T-helper 2 cell (primary cell): ENCODE results near the gene ITGAL.

Experiments used
- DNase-seq, 5 experiments: peaks; one replicate each; pipeline versions ENCODE4 v3.0.0 to v3.0.0-alpha.2; 2012 to 2022

Gene ITGAL

DNA sequence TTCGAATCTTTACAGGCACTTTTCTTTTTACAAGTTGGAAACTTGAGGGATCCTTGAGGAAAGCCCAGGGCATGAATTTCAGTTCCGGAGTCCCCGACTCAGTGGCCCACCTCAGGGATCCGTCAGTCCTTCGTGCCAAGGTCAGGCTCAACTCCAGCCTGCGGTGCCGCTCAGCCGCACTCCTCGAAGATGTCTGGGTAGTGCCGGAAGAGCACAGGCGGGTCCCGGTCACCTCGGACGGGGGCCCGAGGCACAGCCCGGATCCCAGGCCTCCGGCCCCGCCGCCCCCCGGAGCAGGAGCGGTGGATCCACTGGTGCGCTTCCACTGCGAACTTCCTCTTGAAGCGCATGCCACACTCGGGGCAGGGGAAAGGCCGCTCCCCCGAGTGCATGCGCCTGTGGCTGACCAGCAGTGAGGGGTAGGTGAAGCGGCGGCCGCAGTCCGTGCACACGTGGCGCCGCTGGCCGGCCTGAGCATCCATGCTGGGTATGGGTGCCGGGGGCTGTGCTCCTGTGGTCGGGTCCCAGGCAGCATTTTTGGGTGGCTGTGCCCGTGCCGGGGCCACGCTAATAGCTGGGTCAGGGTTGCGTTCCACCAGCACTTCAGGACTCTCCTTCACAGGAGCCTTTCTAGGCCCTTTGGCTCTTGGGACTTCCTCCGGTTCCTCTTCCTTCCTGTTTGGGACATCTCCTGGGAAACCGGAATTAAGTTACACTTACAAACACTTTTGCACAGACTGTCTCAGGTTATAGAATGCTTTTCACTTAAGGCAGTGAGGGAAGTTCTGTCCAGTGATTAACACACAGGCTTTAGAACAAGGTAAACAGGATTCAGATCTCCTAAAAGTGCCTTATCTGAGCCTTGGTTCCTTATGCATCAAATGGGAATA lies 97.4 kb downstream of the ITGAL start:
- no peak for DNase-seq

DNA sequence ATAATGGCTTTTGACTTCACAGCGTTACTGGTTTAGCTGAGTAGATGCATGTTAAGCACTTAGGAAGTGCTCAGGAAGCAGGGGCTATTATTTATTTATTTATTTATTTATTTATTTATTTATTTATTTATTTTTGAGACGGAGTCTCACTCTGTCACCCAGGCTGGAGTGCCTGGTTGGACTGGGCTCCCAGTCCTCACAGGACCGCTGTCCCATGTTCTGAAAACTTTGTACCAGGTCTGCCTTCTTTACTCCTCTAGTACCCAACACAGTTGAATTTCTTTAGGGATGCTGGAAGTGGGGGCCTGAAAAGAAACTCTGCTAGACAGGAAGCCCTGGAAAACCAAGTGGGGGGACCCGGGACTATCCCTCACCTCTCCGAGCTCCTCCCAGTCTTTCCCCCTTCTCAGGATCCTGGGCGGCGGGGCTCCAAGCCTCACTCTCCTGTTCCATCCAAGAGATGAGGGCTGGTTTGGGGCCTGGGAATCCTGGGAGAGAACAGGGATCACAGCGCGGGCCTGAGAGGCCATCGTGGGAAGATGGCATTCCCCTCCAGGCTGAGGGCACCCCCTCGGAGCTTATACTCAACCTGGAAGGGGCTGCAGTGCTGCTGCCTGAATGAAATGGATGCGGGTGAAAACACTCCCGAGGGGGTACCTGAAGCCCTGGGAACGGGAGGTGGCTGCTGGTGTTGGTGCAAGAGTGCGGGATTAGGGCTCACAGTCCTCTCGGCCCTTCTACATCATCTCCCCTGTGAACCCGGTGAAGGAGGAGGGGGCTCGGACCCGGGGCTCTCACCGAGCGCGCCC lies 98.3 kb downstream of the ITGAL start:
- DNase-seq = no peak

DNA sequence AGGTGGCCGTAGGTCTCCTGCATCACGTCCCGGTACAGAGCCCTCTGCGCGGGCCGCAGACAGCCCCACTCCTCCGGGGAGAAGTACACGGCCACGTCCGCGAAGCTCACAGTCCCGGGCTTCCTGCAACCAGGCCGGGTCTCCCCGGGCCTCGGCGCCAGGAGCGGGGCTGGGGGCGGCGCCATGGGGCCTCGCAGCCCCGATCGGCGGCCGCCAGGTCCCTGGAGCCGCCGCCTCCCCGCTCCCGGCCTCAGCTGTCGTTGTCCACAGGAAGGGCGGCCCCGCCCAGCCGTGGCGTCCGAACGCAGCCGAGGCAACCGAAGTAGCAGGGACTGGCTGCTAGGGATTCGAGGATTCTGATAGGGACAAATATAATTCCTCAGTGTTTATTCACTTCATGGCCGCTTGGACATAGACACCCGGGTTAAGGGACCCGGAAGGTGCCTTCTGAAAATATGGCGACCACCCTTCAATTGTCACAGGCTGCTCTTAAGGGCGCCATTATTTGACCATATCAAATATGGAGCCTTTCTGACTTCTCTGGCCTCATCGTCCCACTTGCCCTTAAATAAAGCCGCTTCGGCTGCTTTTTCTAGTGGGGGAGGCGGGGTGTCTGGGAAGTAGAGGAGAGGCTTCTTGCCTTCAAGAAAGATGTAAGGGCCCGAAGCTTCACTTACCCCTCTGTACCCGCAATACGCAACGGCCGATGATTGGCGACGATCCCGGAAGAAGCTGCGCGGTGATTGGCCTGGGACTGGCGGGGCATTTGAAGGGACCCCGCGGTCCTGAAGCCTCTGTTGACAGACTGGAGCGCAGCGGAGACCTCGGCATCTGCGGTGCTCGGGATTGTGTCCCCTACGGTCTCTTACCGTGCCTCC lies 99.1 kb downstream of the ITGAL start, which contains the start of gene ZNF688:
Gene ZNF688 (minus strand): TSS at position 270 of the 878 bp plus-strand sequence. CDS start 85 bp downstream, at position 185.
- peak; percentile 82 to 99 (median 93) for DNase-seq
